22Rv1 (cell line): ENCODE measurements around the gene EXD3.

ENCODE experiments used
- H3K27ac ChIP-seq: fragments of 450-650 bp; 2 replicates; pipeline ENCODE4 v1.5.1; 2017
- CTCF ChIP-seq: fragments of 450-650 bp; IDR thresholded peaks from 2 replicates; pipeline ENCODE4 v1.5.1; 2017; ENCODE audit warnings: mild to moderate bottlenecking
- ZFX ChIP-seq: fragments of 450-650 bp; IDR thresholded peaks from 2 replicates; pipeline ENCODE4 v1.6.1; 2017; ENCODE audit warnings: antibody characterized with exemption, borderline replicate concordance

Gene EXD3

GRCh38 chr9:137434498-137435380, 11.8 kb upstream of the EXD3 start:
- no peak overlapping the region for H3K27ac ChIP-seq
- TF ChIP-seq CTCF (no peak), ZFX (no peak)

GRCh38 chr9:137433916-137434431, 11.0 kb upstream of the EXD3 start:
- H3K27ac ChIP-seq = no peak overlapping the region
- no peak for TF ChIP-seq ZFX
- no peak for TF ChIP-seq CTCF

GRCh38 chr9:137433349-137433915, 10.5 kb upstream of the EXD3 start:
- no peak overlapping the region for H3K27ac ChIP-seq
- TF ChIP-seq CTCF (no peak), ZFX (no peak)

GRCh38 chr9:137432687-137433348, 9.9 kb upstream of the EXD3 start:
- TF ChIP-seq ZFX = no peak
- TF ChIP-seq CTCF = no peak
- no peak overlapping the region for H3K27ac ChIP-seq

GRCh38 chr9:137431416-137431931, 8.5 kb upstream of the EXD3 start:
- TF ChIP-seq CTCF = no peak
- TF ChIP-seq ZFX = no peak

GRCh38 chr9:137430723-137431415, 7.9 kb upstream of the EXD3 start:
- TF ChIP-seq ZFX = no peak
- TF ChIP-seq CTCF = no peak
- no peak overlapping the region for H3K27ac ChIP-seq

More at GRCh38 chr9:137431416-137431931, 8.5 kb upstream of the EXD3 start:
- H3K27ac ChIP-seq = no peak overlapping the region
